Adipocyte (in vitro differentiated cells): Measurements from ENCODE around the gene GPR89A.
A peak's percentile ranks its signal among the peaks of the same experiment; 100 is the strongest.
"Not testable (repeated sequence)": the region's sequence is repeated elsewhere in the genome, so short reads cannot be mapped to it uniquely, and the experiment has no call there.

Experiments
- DNase-seq: peaks from one replicate; pipeline ENCODE4 v3.0.0-alpha.2; 2015; ENCODE audit warnings: low read depth
- H3K27me3 ChIP-seq: replicated peaks from 2 replicates; pipeline ENCODE4 v1.7.0; 2013; ENCODE audit warnings: mild to moderate bottlenecking, low read length, moderate library complexity; ENCODE audit not compliant: control insufficient read depth, insufficient read depth
- H3K36me3 ChIP-seq: 2 replicates; pipeline ENCODE4 v1.7.0; 2013; ENCODE audit warnings: low read length, mild to moderate bottlenecking, moderate library complexity; ENCODE audit not compliant: control insufficient read depth, insufficient read depth, severe bottlenecking
- H3K4me1 ChIP-seq: 2 replicates; pipeline ENCODE4 v1.7.0; 2013; ENCODE audit warnings: mild to moderate bottlenecking, low read length, moderate library complexity; ENCODE audit not compliant: control insufficient read depth, insufficient read depth
- H3K4me3 ChIP-seq: 2 replicates; pipeline ENCODE4 v1.7.0; 2013; ENCODE audit warnings: mild to moderate bottlenecking, low read length, moderate library complexity
- H3K9ac ChIP-seq: 2 replicates; pipeline ENCODE4 v1.7.0; 2013; ENCODE audit warnings: mild to moderate bottlenecking, low read length, moderate library complexity
- H3K9me3 ChIP-seq: 2 replicates; pipeline ENCODE4 v1.7.0; 2013; ENCODE audit warnings: mild to moderate bottlenecking, low read length, moderate library complexity; ENCODE audit not compliant: control insufficient read depth

Gene GPR89A

GRCh38 chr1:145607833-145608733, at the start of gene GPR89A:
GPR89A (plus strand) TSS chr1:145607988; CDS start chr1:145608134, 146 bp downstream.
- Histone ChIP-seq H3K9ac (peak within 1 kb of the TSS; percentile 89), H3K4me3 (peak within 1 kb of the TSS; percentile 92)
- DNase-seq: peak; percentile 96
- not testable (repeated sequence) for H3K27me3 ChIP-seq, H3K4me1 ChIP-seq, H3K36me3 ChIP-seq, H3K9me3 ChIP-seq

GRCh38 chr1:145586820-145587219, 21.0 kb upstream of the GPR89A start:
- H3K9ac ChIP-seq, H3K27me3 ChIP-seq, H3K4me3 ChIP-seq, H3K9me3 ChIP-seq, H3K4me1 ChIP-seq, H3K36me3 ChIP-seq, DNase-seq: not testable (repeated sequence)

GRCh38 chr1:145590806-145591205, 17.0 kb upstream of the GPR89A start:
- H3K27me3 ChIP-seq, DNase-seq, H3K4me3 ChIP-seq, H3K36me3 ChIP-seq, H3K9ac ChIP-seq, H3K9me3 ChIP-seq, H3K4me1 ChIP-seq: not testable (repeated sequence)

GRCh38 chr1:145592347-145592746, 15.4 kb upstream of the GPR89A start:
- DNase-seq, H3K4me3 ChIP-seq, H3K9ac ChIP-seq, H3K27me3 ChIP-seq, H3K36me3 ChIP-seq, H3K4me1 ChIP-seq, H3K9me3 ChIP-seq: not testable (repeated sequence)

DNA sequence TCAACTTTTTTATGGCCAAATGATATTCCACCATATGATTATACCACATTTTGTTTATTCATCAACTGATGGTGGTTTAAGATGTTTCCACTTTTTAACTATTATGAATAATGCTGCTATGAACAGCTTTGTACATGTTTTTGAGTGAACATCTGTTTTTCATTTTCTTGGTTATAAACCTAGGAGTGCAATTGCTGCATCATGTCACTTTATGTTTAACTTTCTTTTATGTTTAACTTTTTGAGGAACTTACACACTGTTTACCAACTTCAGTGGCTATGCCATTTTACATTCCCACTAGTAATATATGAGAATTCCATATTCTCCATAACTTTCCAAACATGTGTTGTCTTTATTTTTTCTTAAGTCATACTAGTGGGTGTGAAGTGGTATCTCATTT, 12.4 kb upstream of the GPR89A start:
- not testable (repeated sequence) for H3K36me3 ChIP-seq, H3K9me3 ChIP-seq, H3K4me1 ChIP-seq, H3K27me3 ChIP-seq, H3K4me3 ChIP-seq, H3K9ac ChIP-seq
- peak; percentile 47 for DNase-seq

DNA sequence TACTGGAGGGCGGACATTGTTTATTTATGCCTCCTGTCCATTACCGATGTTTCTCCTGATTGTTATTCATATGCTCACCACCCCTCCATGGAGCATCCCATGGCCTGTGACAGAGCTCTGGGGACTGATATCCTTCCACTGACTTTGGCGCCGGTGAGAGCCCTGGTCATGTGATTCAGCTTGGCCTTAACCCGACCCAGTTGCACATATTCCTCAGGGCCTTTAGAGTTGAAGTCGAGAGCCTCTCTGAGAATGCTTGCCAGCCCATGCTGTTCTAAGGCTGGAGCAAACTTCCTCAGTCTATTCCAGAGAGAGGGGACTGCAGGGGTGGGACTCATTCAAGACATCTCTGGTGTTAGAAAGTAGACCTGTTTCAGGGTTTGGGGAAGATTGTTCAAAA, 11.6 kb upstream of the GPR89A start:
- not testable (repeated sequence) for DNase-seq, H3K27me3 ChIP-seq, H3K4me1 ChIP-seq, H3K36me3 ChIP-seq, H3K9me3 ChIP-seq, H3K9ac ChIP-seq, H3K4me3 ChIP-seq

DNA sequence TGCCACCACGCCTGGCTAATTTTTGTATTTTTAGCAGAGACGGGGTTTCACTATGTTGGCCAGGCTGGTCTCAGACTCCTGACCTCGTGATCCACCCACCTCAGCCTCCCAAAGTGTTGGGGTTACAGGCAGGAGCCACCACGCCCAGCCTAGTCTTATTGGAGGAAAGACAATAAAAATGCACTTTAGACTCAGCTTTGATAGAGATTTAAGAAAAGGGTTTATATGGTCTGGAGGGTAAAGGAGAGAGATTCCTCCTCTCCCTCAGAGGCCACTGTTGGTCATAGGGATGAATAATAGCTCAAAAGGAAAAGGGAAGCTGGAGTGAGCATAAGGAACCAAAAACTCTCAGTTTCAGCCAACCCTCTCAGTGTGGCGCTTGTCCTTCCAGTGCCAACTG, 8.4 kb upstream of the GPR89A start:
- DNase-seq: not testable (repeated sequence)

DNA sequence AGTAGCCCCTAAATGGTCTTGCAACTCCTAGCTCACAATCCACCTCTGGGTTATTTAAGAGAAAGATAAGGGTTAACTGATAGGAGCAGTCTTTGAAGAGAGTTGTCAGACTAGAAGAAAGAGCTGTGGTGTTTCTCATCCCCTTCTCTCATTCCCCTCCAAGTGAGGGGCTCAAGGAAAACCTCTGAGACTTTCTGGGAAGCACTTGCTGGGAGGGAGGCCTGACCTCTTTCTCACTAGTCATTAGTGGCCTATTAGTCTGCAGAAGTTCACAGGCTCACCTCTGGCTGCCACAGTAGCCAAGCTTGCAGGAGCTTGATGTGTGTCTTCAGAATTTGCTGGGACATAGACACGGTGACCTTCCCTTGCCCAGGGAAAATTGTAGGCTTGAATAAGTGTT, 6.2 kb upstream of the GPR89A start:
- no peaks in the 10 kb centered on the region for H3K27me3 ChIP-seq
- H3K4me1 ChIP-seq: no peaks in the 10 kb centered on the region
- DNase-seq: no peak
- no peaks in the 10 kb centered on the region for H3K9me3 ChIP-seq
- no peaks in the 10 kb centered on the region for H3K36me3 ChIP-seq
- no peak overlapping the region for H3K9ac ChIP-seq
- no peak overlapping the region for H3K4me3 ChIP-seq

More for the DNA sequence above, 8.4 kb upstream of the GPR89A start:
- H3K4me3 ChIP-seq, H3K36me3 ChIP-seq, H3K27me3 ChIP-seq, H3K9me3 ChIP-seq, H3K4me1 ChIP-seq, H3K9ac ChIP-seq: not testable (repeated sequence)

GRCh38 chr1:145606840-145607239, 948 bp upstream of the GPR89A start:
- H3K4me3 ChIP-seq, H3K36me3 ChIP-seq, H3K27me3 ChIP-seq, H3K4me1 ChIP-seq, H3K9ac ChIP-seq, H3K9me3 ChIP-seq, DNase-seq: not testable (repeated sequence)

- H3K27me3 ChIP-seq, H3K4me1 ChIP-seq, H3K9me3 ChIP-seq, H3K9ac ChIP-seq, H3K4me3 ChIP-seq, DNase-seq, H3K36me3 ChIP-seq: not testable (repeated sequence)
Measured at GRCh38 chr1:145607289-145607688, 499 bp upstream of the GPR89A start.

GRCh38 chr1:145610744-145611143, 3.0 kb downstream of the GPR89A start:
- not testable (repeated sequence) for H3K4me1 ChIP-seq, DNase-seq, H3K36me3 ChIP-seq, H3K9ac ChIP-seq, H3K4me3 ChIP-seq, H3K9me3 ChIP-seq, H3K27me3 ChIP-seq

DNA sequence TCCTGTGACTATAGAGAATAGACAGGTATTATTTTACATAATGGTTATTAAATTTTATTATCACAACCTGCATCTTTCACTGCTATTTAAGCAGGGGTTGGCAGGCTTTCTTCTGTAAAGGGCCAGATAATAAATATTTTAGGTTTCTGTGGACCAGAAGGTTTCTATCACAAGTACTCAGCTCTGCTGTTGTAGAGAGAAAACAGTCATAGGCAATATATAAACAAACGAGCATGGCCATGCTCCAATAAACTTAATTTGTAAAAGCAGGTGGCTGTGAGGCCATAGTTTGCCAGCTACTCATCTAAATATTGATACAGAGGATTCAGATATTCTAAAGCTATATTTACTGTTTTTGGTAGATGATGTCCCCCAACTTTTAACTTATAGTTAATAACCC, 12.3 kb downstream of the GPR89A start:
- H3K36me3 ChIP-seq, DNase-seq, H3K9me3 ChIP-seq: not testable (repeated sequence)

More for the DNA sequence above, 12.3 kb downstream of the GPR89A start:
- not testable (repeated sequence) for H3K27me3 ChIP-seq, H3K4me1 ChIP-seq, H3K4me3 ChIP-seq, H3K9ac ChIP-seq
